ENCODE data around the gene ERP44.

- no peak for TF ChIP-seq CTCF (IDR thresholded peaks at IDR 0.05; ENCODE audit: insufficient read depth, low read length, poor library complexity, severe bottlenecking)
- no peak for TF ChIP-seq EZH2phosphoT487 (conservative IDR thresholded peaks at IDR 0.05; ENCODE audit: low read length)
These were observed 99.9 kb downstream of the ERP44 start for GRCh38 chr9:99998866-99999265.
